Measurements from ENCODE around the gene SEPHS1.
"Not testable (repeated sequence)": the region's sequence is repeated elsewhere in the genome, so short reads cannot be mapped to it uniquely, and the experiment has no call there.

SEPHS1 gene

DNA sequence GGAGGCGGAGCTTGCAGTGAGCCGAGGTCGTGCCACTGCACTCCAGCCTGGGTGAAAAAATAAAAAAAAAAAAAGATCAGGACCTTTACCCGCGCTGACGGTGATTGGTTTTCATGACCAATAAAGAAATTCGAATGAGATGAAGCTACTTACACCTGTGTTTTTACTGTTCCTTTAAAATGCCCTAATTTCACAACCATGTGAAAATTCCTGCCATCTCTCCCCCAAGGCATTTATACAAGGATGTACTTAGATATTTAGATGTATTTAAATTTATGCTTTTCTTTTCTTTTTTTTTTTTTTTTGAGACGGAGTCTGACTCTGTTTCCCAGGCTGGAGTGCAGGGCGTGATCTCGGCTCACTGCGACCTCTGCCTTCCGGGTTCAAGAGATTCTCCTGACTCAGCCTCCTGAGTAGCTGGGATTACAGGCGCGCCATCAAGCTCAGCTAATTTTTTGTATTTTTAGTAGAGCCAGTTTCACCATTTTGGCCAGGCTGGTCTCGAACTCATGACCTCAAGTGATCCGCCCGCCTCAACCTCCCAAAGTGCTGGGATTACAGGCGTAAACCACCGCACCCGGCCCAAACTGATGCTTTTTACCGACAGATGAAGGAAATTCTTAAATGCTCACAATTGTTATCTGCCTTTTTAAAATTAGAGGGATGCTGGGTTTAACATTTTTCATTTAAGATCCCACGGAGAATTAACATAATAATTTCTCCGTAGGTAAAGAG lies 45.1 kb downstream of the SEPHS1 start:
- Mint-ChIP-seq H3K36me3 (ENCODE audit: low read depth) (peaks cover 1% of the 10 kb centered on the region), H3K4me1 (ENCODE audit: low read depth) (peaks cover 14% of the 10 kb centered on the region), H3K9me3 (no peaks in the 10 kb centered on the region), H3K4me3 (peak overlapping the region; percentile 86), H3K27ac (peak overlapping the region; percentile 99), H3K27me3 (ENCODE audit: low read depth) (no peaks in the 10 kb centered on the region)
- DNase-seq (ENCODE audit: low spot score) = no peak

DNA sequence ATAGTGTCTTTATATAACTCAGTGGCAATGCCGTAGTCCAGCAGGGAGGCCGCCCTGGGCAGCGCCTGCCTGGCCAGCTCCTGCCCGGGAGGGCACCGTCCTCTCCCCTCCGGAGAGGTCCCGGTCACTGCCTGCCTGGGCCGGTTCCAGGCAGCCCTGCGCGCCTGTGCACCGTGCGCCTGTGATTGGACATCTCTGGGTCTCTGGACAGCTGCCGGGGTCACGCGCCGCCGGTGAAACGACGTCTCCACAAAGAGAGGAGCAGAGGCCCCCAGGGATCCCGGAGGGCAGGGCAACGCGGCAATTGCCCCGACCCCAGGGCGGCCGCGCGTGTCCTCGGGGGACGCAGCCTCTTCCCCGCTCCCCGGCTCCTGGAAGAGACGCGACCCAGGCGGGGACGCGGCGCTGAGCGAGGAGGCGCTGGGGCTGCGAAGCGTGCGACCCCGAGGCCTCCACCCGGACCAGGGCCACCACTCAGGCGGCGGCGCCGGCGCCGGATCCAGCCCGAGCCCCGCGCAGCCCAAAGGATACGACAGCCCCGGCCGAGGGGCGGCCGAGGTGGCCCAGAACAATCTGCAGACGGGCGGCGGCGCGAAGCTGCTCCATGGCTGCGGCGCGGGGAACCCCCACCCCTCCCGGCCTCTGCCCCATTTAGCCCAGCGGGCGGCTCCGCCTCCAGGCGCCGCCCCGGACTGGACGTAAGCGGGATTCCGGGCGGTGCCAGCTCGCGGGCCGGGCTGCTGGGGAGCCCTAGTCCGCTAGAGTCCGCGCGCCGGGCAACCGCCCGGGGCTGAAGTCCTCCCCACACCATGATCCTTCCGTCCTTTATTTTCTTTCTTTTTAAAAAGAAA lies 48.4 kb downstream of the SEPHS1 start, which contains the start of gene PHYH:
Gene PHYH (minus strand): TSS at position 628 of the 851 bp plus-strand sequence. CDS start 22 bp downstream, at position 606.
- Mint-ChIP-seq H3K27me3 (ENCODE audit: low read depth) (no peaks in the 10 kb centered on the region), H3K36me3 (ENCODE audit: low read depth) (no peaks in the 10 kb centered on the region), H3K4me1 (ENCODE audit: low read depth) (peaks cover 14% of the 10 kb centered on the region), H3K9me3 (no peaks in the 10 kb centered on the region), H3K27ac (peak within 1 kb of the TSS; percentile 92), H3K4me3 (peak within 1 kb of the TSS; percentile 86)
- peak; percentile 87 for DNase-seq (ENCODE audit: low spot score)

GRCh38 chr10:13298748-13299436 lies 49.2 kb downstream of the SEPHS1 start:
- Mint-ChIP-seq H3K27me3 (ENCODE audit: low read depth) (no peaks in the 10 kb centered on the region), H3K9me3 (no peaks in the 10 kb centered on the region), H3K4me3 (peak overlapping the region; percentile 64), H3K4me1 (ENCODE audit: low read depth) (peaks cover 14% of the 10 kb centered on the region), H3K27ac (peak overlapping the region; percentile 52), H3K36me3 (ENCODE audit: low read depth) (no peaks in the 10 kb centered on the region)
- DNase-seq (ENCODE audit: low spot score) = no peak

DNA sequence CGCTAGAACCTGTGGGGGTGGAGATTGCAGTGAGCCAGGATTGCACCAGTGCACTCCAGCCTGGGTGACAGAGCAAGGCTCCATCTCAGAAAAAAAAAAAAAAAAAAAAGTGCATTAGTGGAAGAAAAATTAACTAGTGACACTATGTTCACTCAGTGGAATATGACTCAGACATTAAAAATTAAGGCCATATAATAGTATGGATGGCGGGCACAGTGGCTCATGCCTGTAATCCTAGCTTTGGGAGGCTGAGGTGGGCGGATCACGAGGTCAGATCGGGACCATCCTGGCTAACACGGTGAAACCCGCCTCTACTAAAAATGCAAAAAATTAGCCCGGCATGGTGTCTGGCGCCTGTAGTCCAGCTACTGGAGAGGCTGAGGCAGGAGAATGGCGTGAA lies 51.6 kb downstream of the SEPHS1 start:
- no peaks in the 10 kb centered on the region for H3K9me3 Mint-ChIP-seq
- H3K36me3 Mint-ChIP-seq (ENCODE audit: low read depth) = peaks cover 2% of the 10 kb centered on the region
- H3K4me3 Mint-ChIP-seq = no peak overlapping the region
- H3K4me1 Mint-ChIP-seq (ENCODE audit: low read depth) = peaks cover 10% of the 10 kb centered on the region
- no peak for DNase-seq (ENCODE audit: low spot score)
- H3K27me3 Mint-ChIP-seq (ENCODE audit: low read depth) = no peaks in the 10 kb centered on the region
- H3K27ac Mint-ChIP-seq = no peak overlapping the region

DNA sequence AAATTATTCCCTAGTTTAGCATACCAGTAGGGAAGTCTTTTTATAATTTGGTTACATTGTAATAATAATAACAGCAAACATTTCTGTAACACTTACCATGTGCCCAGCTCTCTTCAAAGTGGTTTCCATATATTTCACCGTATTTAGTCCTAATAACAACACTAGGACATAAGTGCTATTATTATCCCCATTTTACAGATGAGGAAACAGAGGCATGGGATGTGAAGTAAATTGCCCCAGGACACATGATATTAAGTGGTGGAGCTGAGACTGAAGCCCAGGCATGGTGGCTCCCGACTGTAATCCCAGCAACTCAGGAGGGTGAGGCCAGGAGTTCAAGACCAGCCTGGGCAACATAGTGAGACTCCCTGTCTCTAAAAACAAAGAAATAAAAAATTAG lies 53.3 kb downstream of the SEPHS1 start:
- Mint-ChIP-seq H3K27ac (no peak overlapping the region), H3K9me3 (no peaks in the 10 kb centered on the region), H3K4me3 (no peak overlapping the region), H3K36me3 (ENCODE audit: low read depth) (peaks cover 3% of the 10 kb centered on the region), H3K27me3 (ENCODE audit: low read depth) (no peaks in the 10 kb centered on the region), H3K4me1 (ENCODE audit: low read depth) (peaks cover 3% of the 10 kb centered on the region)
- no peak for DNase-seq (ENCODE audit: low spot score)

- no peaks in the 10 kb centered on the region for H3K27me3 Mint-ChIP-seq (ENCODE audit: low read depth)
- H3K4me1 Mint-ChIP-seq (ENCODE audit: low read depth) = peaks cover 6% of the 10 kb centered on the region
- peaks cover 3% of the 10 kb centered on the region for H3K36me3 Mint-ChIP-seq (ENCODE audit: low read depth)
- H3K27ac Mint-ChIP-seq = no peak overlapping the region
- H3K9me3 Mint-ChIP-seq = no peaks in the 10 kb centered on the region
- no peak overlapping the region for H3K4me3 Mint-ChIP-seq
- no peak for DNase-seq (ENCODE audit: low spot score)
These were observed 56.0 kb downstream of the SEPHS1 start for GRCh38 chr10:13291821-13292773.

GRCh38 chr10:13291061-13291460 lies 57.0 kb downstream of the SEPHS1 start:
- Mint-ChIP-seq H3K4me3 (no peak overlapping the region), H3K27me3 (ENCODE audit: low read depth) (no peaks in the 10 kb centered on the region), H3K9me3 (no peaks in the 10 kb centered on the region), H3K4me1 (ENCODE audit: low read depth) (peaks cover 6% of the 10 kb centered on the region), H3K36me3 (ENCODE audit: low read depth) (peaks cover 3% of the 10 kb centered on the region), H3K27ac (no peak overlapping the region)
- no peak for DNase-seq (ENCODE audit: low spot score)

DNA sequence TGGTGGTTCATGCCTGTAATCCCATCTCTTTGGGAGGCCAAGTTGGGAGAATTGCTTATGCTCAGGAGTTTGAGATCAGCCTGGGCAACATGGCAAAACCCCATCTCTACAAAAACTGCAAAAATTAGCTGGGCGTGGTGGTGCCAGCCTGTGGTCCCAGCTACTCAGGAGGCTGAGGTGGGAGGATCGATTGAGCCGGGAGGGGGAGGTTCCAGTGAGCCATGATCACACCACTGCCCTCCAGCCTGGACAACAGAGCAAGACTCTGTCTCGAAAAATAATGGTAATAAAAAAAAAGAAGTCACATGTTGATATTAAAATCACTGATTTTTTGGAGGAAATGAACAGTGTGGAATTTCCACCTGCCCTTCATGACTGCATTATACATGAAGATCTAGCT lies 64.0 kb downstream of the SEPHS1 start:
- no peak overlapping the region for H3K4me3 Mint-ChIP-seq
- H3K9me3 Mint-ChIP-seq = no peaks in the 10 kb centered on the region
- no peak for DNase-seq (ENCODE audit: low spot score)
- H3K27ac Mint-ChIP-seq = no peak overlapping the region
- H3K36me3 Mint-ChIP-seq (ENCODE audit: low read depth) = peaks cover 2% of the 10 kb centered on the region
- H3K27me3 Mint-ChIP-seq (ENCODE audit: low read depth) = no peaks in the 10 kb centered on the region
- peaks cover 6% of the 10 kb centered on the region for H3K4me1 Mint-ChIP-seq (ENCODE audit: low read depth)

- not testable (repeated sequence) for H3K9me3 Mint-ChIP-seq; H3K27ac Mint-ChIP-seq; DNase-seq (ENCODE audit: low spot score); H3K27me3 Mint-ChIP-seq (ENCODE audit: low read depth); H3K36me3 Mint-ChIP-seq (ENCODE audit: low read depth); H3K4me3 Mint-ChIP-seq; H3K4me1 Mint-ChIP-seq (ENCODE audit: low read depth)
These were observed 65.7 kb downstream of the SEPHS1 start for GRCh38 chr10:13282348-13282747.

- DNase-seq (ENCODE audit: low spot score) = no peak
- H3K27ac Mint-ChIP-seq = no peak overlapping the region
- peaks cover 2% of the 10 kb centered on the region for H3K36me3 Mint-ChIP-seq (ENCODE audit: low read depth)
- H3K27me3 Mint-ChIP-seq (ENCODE audit: low read depth) = no peaks in the 10 kb centered on the region
- H3K4me1 Mint-ChIP-seq (ENCODE audit: low read depth) = peaks cover 1% of the 10 kb centered on the region
- H3K4me3 Mint-ChIP-seq = no peak overlapping the region
- H3K9me3 Mint-ChIP-seq = no peaks in the 10 kb centered on the region
These were observed 71.2 kb downstream of the SEPHS1 start for GRCh38 chr10:13276749-13277365.

DNA sequence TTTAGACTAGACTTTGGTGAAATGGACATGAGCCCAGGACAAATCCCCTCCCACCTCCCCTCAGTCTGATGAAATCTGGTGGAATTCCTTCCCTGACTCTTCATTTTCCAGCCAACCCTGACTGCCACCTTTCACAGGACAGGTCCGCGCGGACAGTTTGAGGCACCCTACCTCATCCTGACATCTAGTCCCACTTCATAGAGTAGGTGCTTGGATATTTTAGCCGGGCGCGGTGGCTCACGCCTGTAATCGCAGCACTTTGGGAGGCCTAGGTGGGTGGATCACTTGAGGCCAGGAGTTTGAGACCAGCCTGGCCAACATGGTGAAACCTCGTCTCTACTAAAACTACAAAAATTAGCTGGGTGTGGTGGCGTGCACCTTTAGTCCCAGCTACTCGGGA lies 71.9 kb downstream of the SEPHS1 start:
- H3K27me3 Mint-ChIP-seq (ENCODE audit: low read depth); H3K9me3 Mint-ChIP-seq; H3K36me3 Mint-ChIP-seq (ENCODE audit: low read depth); H3K4me1 Mint-ChIP-seq (ENCODE audit: low read depth); H3K4me3 Mint-ChIP-seq; H3K27ac Mint-ChIP-seq; DNase-seq (ENCODE audit: low spot score): not testable (repeated sequence)

DNA sequence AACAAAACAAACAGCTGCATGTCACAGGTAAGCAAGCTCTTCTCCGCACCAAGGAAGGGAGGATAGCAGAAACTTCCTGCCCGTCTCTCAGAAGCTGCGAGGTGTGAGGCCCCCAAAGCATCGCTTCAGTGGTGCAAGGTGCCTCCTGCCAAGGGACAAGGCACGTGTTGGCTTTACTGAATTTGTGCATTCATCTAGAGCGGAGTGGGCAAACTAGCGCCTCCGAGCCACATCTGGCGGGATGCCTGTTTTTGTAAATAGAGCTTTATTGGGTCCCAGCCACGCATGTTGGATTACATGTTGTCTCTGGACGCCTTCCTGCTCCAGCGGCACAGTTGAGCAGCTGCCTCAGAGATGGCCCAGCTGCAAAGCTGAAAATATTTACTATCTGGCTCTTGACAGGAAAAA lies 75.9 kb downstream of the SEPHS1 start:
- no peak for DNase-seq (ENCODE audit: low spot score)
- H3K9me3 Mint-ChIP-seq = no peaks in the 10 kb centered on the region
- no peaks in the 10 kb centered on the region for H3K36me3 Mint-ChIP-seq (ENCODE audit: low read depth)
- no peaks in the 10 kb centered on the region for H3K27me3 Mint-ChIP-seq (ENCODE audit: low read depth)
- H3K4me1 Mint-ChIP-seq (ENCODE audit: low read depth) = peaks cover 4% of the 10 kb centered on the region
- no peak overlapping the region for H3K27ac Mint-ChIP-seq
- no peak overlapping the region for H3K4me3 Mint-ChIP-seq
